Stomach (tissue), 19 donors: ENCODE data around the gene GNB1L. TPM values are rescaled to one million over a fixed set of nuclear protein-coding genes. Genes with fewer than 3 reads are reported as not detected.

Experiments
- DNase-seq, 2 donors: peaks; one replicate each; pipeline versions ENCODE4 v3.0.0 to v3.0.0-alpha.2; 2013 to 2019
- H3K27ac ChIP-seq, 5 donors: fragments of 200-600 bp in 4 of 5; sonication (generic) in 4 of 5; one replicate each; pipeline ENCODE4 v1.5.1; 2013 to 2019; ENCODE audit warnings: mild to moderate bottlenecking in 1 of 5, moderate library complexity in 1 of 5
- H3K27me3 ChIP-seq, 3 donors: fragments of 200-600 bp; sonication (generic); one replicate each; pipeline ENCODE4 v1.5.1; 2017 to 2019; ENCODE audit warnings: mixed run types in 1 of 3
- H3K36me3 ChIP-seq, 4 donors: fragments of 200-600 bp; sonication (generic); 1 replicate in 3 of 4; 2 replicates in 1 of 4; pipeline ENCODE4 v1.5.1; 2016 to 2019
- H3K4me1 ChIP-seq, 4 donors: fragments of 200-600 bp; sonication (generic); one replicate each; pipeline ENCODE4 v1.5.1; 2016 to 2019
- H3K4me3 ChIP-seq, 4 donors: fragments of 200-600 bp; sonication (generic) in 3 of 4; one replicate each; pipeline ENCODE4 v1.5.1; 2016 to 2019; ENCODE audit warnings: mild to moderate bottlenecking in 1 of 4
- H3K9me3 ChIP-seq, 4 donors: fragments of 200-600 bp; sonication (generic); one replicate each; pipeline ENCODE4 v1.5.1; 2016 to 2019
- CTCF ChIP-seq, 7 experiments: fragments of 450-650 bp in 4 of 7; fragments of 200-600 bp in 3 of 7; sonication (generic) in 3 of 7; IDR thresholded peaks; one replicate each; pipeline ENCODE4 v1.5.1; 2016 to 2019; ENCODE audit warnings: antibody characterized with exemption in 7 of 7, control low read depth in 2 of 7, mild to moderate bottlenecking in 1 of 7
- EP300 ChIP-seq: sonication (generic); formaldehyde crosslinking; IDR thresholded peaks from one replicate; pipeline ENCODE4 v1.6.1; 2017; ENCODE audit warnings: antibody characterized with exemption
- POLR2A ChIP-seq, 4 donors: fragments of 450-650 bp; IDR thresholded peaks; one replicate each; pipeline ENCODE4 v1.6.1; 2016; ENCODE audit warnings: antibody characterized with exemption in 4 of 4, control low read depth in 2 of 4, mild to moderate bottlenecking in 1 of 4, moderate library complexity in 1 of 4
- POLR2AphosphoS5 ChIP-seq, 3 donors: sonication (generic); formaldehyde crosslinking; IDR thresholded peaks; one replicate each; pipeline ENCODE4 v1.6.1; 2016; ENCODE audit warnings: antibody characterized with exemption in 3 of 3
- WGBS, 5 donors: extraction: QIAGEN DNeasy Blood & Tissue Kit in 3 of 5; methylation state at CpG; one replicate each; pipeline versions ENCODE4 v1.1.5 to v1.1.7; 2013 to 2018; 5-methylcytosine and 5-hydroxymethylcytosine counted together
- intact Hi-C: fragments of 100-400 bp; cut with DNase I; formaldehyde crosslinking; loops from one replicate; pipeline ENCODE4 v1.15.1; 2023; ENCODE audit warnings: low total_unique reads
- long read RNA-seq, 10 donors: transcript quantifications; one replicate each; lab custom pipeline, GENCODE V29; 2026
- polyA plus RNA-seq, 3 donors: library from polyadenylated mRNA; stranded (reverse); fragments of 200-250 nt; gene quantifications; one replicate each; pipeline ENCODE4 v1.2.3, GENCODE V29; 2013
- total RNA-seq, 5 donors: library from RNA; depleted of rRNA; stranded (reverse); fragments of >200 nt; gene quantifications; one replicate each; pipeline versions ENCODE4 v1.1.0 to v1.2.3, GENCODE V29; 2014 to 2016
- donor health status: healthy with polysubstance abuse.
- donor health status: Bipolar disorder and iron deficiency.
- donor health status: healthy.

GNB1L gene
- total RNA-seq (1 to 10 TPM in 2 of 5 donors, under 1 TPM in 2, not detected in 1; 0.29 to 4.1 (median 1.7) TPM), polyA plus RNA-seq (1 to 10 TPM; 1.8 to 6.8 (median 3.2) TPM)
- long read RNA-seq, donor 1, full-length matches to known transcripts, result 2 of 10 reads
- long read RNA-seq, donor 1, partial matches to known transcripts, result 8 of 10 reads
- long read RNA-seq, donor 1, other reads (novel, unspliced or antisense), result 0 of 10 reads
- long read RNA-seq, donor 2, partial matches to known transcripts, result 8 of 8 reads
- long read RNA-seq, donor 2, other reads (novel, unspliced or antisense), result 0 of 8 reads
- long read RNA-seq, donor 3, partial matches to known transcripts, result 10 of 10 reads
- long read RNA-seq, donor 3, other reads (novel, unspliced or antisense), result 0 of 10 reads
- long read RNA-seq, donor 4, result 0 reads
- long read RNA-seq, donor 5, result 0 reads
- long read RNA-seq, donor 6, full-length matches to known transcripts, result 2 of 32 reads
- long read RNA-seq, donor 6, partial matches to known transcripts, result 30 of 32 reads
- long read RNA-seq, donor 6, other reads (novel, unspliced or antisense), result 0 of 32 reads
- long read RNA-seq, donor 7, partial matches to known transcripts, result 31 of 31 reads
- long read RNA-seq, donor 7, other reads (novel, unspliced or antisense), result 0 of 31 reads
- long read RNA-seq, donor 8, partial matches to known transcripts, result 24 of 24 reads
- long read RNA-seq, donor 8, other reads (novel, unspliced or antisense), result 0 of 24 reads
- long read RNA-seq, donor 9, full-length matches to known transcripts, result 2 of 2 reads
- long read RNA-seq, donor 9, partial matches to known transcripts, result 0 of 2 reads
- long read RNA-seq, donor 9, other reads (novel, unspliced or antisense), result 0 of 2 reads
- long read RNA-seq, donor 10, partial matches to known transcripts, result 5 of 5 reads
- long read RNA-seq, donor 10, other reads (novel, unspliced or antisense), result 0 of 5 reads

GRCh38 chr22:19854778-19855503 lies at the start of gene GNB1L, which contains the start of gene RTL10:
GNB1L (minus strand) TSS chr22:19854874; CDS start chr22:19821355, 33,519 bp downstream.
RTL10 (minus strand) TSS chr22:19854874; CDS start chr22:19852261, 2,613 bp downstream.
- Histone ChIP-seq H3K36me3 (peaks cover 17 to 27% (median 23%) of the 10 kb centered on the region in 4 donors), H3K9me3 (no peaks in the 10 kb centered on the region), H3K27me3 (no peaks in the 10 kb centered on the region), H3K27ac (peak within 1 kb of the TSS; percentile 87 to 95 (median 94)), H3K4me3 (peak within 1 kb of the TSS; percentile 80 to 87 (median 84)), H3K4me1 (peaks cover 36 to 56% (median 48%) of the 10 kb centered on the region in 4 donors)
- intact Hi-C loops, result no loop called here
- peak; percentile 99 to 100 for DNase-seq
- TF ChIP-seq EP300 (no peak), POLR2AphosphoS5 (IDR thresholded peaks at IDR 0.05) (peak; percentile 96 to 99 (median 98)), CTCF (IDR thresholded peaks at IDR 0.05) (peak in 1 of 7 experiments; percentile 22), POLR2A (IDR thresholded peaks at IDR 0.05) (peak in 2 of 4 donors; percentile 92)
- WGBS, 5 donors, result 0 to 2% (median 1%) methylated on average over 39 to 81 of the region's 81 CpGs

GRCh38 chr22:19904174-19904856 lies 49.6 kb upstream of the GNB1L start:
- intact Hi-C loops, result no loop called here

GRCh38 chr22:19903513-19903912 lies 48.8 kb upstream of the GNB1L start:
- Histone ChIP-seq H3K4me1 (peaks cover 0 to 5% (median 0%) of the 10 kb centered on the region in 4 donors), H3K9me3 (no peaks in the 10 kb centered on the region), H3K36me3 (peaks cover 4 to 82% (median 78%) of the 10 kb centered on the region in 4 donors), H3K4me3 (no peak overlapping the region), H3K27ac (no peak overlapping the region), H3K27me3 (no peaks in the 10 kb centered on the region)
- intact Hi-C loops, result no loop called here
- DNase-seq, result no peak
- 64 to 89% (median 86%) methylated on average over 6 to 12 of the region's 12 CpGs for WGBS, 5 donors
- TF ChIP-seq POLR2AphosphoS5 (IDR thresholded peaks at IDR 0.05) (no peak), CTCF (IDR thresholded peaks at IDR 0.05) (no peak), EP300 (no peak), POLR2A (IDR thresholded peaks at IDR 0.05) (no peak)

More at GRCh38 chr22:19904174-19904856, 49.6 kb upstream of the GNB1L start:
- Histone ChIP-seq H3K27ac (no peak overlapping the region), H3K4me3 (no peak overlapping the region), H3K4me1 (peaks cover 0 to 5% (median 0%) of the 10 kb centered on the region in 4 donors), H3K9me3 (no peaks in the 10 kb centered on the region), H3K27me3 (no peaks in the 10 kb centered on the region), H3K36me3 (peaks cover 4 to 78% (median 75%) of the 10 kb centered on the region in 4 donors)
- DNase-seq, result no peak
- 85 to 89% (median 86%) methylated on average over 16 of the region's 16 CpGs for WGBS, 5 donors
- no peak for TF ChIP-seq POLR2A (IDR thresholded peaks at IDR 0.05)
- no peak for TF ChIP-seq CTCF (IDR thresholded peaks at IDR 0.05)
- no peak for TF ChIP-seq POLR2AphosphoS5 (IDR thresholded peaks at IDR 0.05)
- TF ChIP-seq EP300, result no peak
